ENCODE data around the gene CADPS.

The CADPS gene

DNA sequence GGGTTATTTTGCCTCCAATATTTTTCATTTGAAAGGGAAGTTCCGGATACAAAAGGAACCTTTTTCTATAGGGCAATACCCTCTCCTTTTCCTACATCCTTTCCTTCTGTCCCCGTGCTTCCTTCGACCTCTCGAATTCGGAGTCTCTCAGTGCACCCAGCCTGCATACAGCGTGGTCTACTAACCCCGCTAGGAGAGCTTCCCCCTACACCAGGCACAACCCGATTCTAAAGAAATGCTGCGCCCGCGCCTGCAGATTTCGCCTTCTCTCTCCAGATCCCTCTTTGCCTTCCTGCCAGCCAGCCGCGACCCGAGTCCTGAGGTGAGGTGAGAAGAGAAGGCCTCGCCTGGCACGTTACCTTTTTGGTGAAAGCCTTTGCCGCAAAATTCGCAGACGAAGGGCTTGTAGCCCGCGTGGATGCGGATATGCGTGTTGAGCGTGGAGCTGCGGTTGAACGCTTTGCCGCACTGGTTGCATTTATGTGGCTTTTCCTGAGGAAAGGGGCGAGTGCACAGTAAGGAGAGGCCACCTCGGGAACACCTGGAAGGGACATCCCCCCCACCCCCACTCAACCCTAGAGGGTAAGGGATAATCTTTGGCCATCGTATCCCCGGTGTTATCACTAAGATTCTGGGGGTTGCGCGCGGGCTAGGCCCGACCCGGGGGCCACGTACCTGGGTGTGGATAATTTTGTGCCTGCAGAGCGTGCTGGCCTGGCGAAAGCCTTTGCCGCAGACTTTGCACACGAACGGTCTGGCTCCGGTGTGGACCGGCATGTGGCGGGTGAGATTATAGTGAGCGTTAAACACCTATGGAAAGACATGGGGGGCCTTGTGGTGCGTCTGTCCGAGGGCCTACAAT, 504.1 kb downstream of the CADPS start:
- no peaks in the 10 kb centered on the region for H3K9me3 ChIP-seq (ENCODE audit: control insufficient read depth, insufficient read depth, low read length)
- no peak overlapping the region for H3K9ac ChIP-seq (ENCODE audit: low read depth, low read length)
- peak overlapping the region; percentile 10 for H3K4me3 ChIP-seq (ENCODE audit: low read depth, low read length)
- H3K27me3 ChIP-seq (ENCODE audit: control insufficient read depth, insufficient read depth, low read length), result peaks cover 98% of the 10 kb centered on the region
- H3K36me3 ChIP-seq (ENCODE audit: control insufficient read depth, insufficient read depth, low read length), result no peaks in the 10 kb centered on the region
- peaks cover 48% of the 10 kb centered on the region for H3K4me1 ChIP-seq (ENCODE audit: control insufficient read depth, insufficient read depth, low read length)

DNA sequence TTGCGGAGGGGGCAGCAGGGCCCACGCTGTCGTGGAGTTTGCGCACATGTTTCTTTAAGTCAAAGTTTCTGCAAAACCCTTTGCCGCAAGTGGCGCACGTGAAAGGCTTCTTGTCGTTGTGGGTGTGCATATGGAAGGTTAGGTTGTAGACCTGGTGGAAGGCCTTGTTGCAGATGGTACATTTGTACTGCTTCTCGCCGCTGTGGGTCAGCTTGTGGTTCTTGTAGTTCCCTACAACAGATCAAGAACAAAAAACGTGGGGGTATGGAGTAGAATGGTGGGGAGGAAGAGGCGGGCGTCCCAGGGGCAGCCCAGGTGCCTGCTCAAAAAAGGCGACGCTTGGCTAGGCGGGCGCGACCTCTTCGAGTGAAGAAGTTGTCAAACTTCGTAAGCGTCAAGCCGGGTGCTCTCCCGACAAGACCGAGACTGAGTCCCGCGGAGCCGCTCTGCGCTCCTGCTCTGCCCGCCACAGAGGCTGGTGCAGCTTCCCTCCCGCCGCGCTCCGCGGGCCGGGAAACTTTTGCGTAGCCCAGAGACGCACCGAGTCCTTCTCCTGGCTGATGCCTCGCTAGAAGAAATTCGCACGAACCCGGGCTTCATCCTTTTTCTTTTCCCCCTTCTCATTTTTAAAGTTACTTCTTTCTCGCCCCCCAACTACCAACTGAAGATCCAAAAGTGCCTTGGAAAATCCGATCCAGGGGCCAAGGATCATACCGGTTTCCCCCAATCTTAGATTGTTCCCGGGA, 504.9 kb downstream of the CADPS start:
- Histone ChIP-seq H3K9me3 (ENCODE audit: control insufficient read depth, insufficient read depth, low read length) (no peaks in the 10 kb centered on the region), H3K4me3 (ENCODE audit: low read depth, low read length) (peak overlapping the region; percentile 63), H3K9ac (ENCODE audit: low read depth, low read length) (no peak overlapping the region), H3K27me3 (ENCODE audit: control insufficient read depth, insufficient read depth, low read length) (peaks cover 97% of the 10 kb centered on the region), H3K36me3 (ENCODE audit: control insufficient read depth, insufficient read depth, low read length) (no peaks in the 10 kb centered on the region), H3K4me1 (ENCODE audit: control insufficient read depth, insufficient read depth, low read length) (peaks cover 42% of the 10 kb centered on the region)

DNA sequence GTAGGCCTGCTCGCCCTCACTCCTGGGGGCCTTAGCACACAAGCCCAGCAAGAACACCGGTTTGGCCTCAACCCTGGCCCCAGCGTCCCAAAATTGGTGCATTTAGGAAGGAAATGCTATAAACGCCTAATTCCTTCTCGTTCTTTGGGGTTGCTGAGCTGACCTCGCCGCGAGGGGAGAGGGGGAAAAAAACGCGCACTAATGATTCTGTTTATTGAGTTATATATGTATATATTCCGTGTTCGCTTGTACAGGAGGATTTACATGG, 505.8 kb downstream of the CADPS start:
- Histone ChIP-seq H3K9ac (ENCODE audit: low read depth, low read length) (no peak overlapping the region), H3K36me3 (ENCODE audit: control insufficient read depth, insufficient read depth, low read length) (no peaks in the 10 kb centered on the region), H3K4me3 (ENCODE audit: low read depth, low read length) (peak overlapping the region; percentile 63), H3K9me3 (ENCODE audit: control insufficient read depth, insufficient read depth, low read length) (no peaks in the 10 kb centered on the region), H3K27me3 (ENCODE audit: control insufficient read depth, insufficient read depth, low read length) (peaks cover 97% of the 10 kb centered on the region), H3K4me1 (ENCODE audit: control insufficient read depth, insufficient read depth, low read length) (peaks cover 39% of the 10 kb centered on the region)

DNA sequence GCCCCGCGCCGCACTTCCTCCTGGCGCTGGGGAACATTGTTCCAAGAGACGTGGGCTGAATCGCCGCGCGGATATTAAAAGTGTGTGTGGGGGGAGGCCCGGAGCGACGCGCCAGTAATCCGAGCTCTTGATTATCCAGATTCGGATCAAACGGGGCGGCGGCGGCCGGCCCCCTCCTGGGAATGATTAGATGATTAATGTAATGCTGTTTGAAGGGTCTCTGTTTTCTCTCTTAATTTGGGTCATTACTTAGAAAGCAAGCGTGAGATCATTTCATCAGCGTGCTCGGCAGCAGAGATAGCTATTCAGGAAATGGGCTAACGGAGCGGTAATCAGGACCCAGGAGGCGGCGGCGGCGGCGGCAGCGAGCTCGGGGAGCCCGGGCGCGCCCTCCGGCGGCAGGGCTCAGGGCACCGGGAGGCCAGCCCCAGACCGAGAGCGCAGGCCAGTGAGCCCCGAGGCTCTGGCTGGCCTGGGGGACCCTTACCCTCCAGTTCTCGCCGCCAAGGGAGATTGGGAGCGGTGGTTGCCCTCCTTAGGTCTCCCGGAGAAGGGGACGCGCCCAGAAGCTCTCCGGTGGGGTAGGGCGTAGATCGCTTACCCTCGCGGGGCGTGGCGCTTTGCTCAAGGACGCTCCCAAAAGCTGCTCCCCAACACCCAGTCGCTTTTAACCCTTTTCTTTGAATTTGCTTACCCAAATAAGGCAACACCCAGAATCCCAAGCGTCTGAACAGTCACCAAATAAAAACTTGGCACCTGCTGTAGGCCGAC, 506.3 kb downstream of the CADPS start:
- peak overlapping the region; percentile 63 for H3K4me3 ChIP-seq (ENCODE audit: low read depth, low read length)
- peaks cover 97% of the 10 kb centered on the region for H3K27me3 ChIP-seq (ENCODE audit: control insufficient read depth, insufficient read depth, low read length)
- no peaks in the 10 kb centered on the region for H3K36me3 ChIP-seq (ENCODE audit: control insufficient read depth, insufficient read depth, low read length)

DNA sequence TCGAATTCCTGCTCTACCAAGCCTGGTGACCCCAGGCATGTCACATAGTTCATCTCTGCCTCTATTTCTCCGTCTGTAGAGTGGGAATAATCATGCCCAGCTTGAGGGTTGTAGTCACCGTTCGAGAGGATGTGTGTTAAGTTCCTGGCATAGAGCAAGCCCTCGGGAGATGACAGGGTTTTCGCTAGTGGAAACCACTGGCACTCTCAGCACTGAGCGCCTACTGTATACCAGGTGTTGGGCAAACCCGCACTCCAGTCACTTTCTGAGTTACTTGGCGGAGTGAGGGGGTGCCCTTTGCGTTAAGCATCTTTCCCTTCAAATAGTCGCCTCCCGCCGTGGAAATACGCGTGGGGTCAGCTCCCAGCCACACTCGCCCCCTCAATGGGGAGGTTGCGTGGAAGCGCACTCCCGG, 506.9 kb downstream of the CADPS start:
- H3K27me3 ChIP-seq (ENCODE audit: control insufficient read depth, insufficient read depth, low read length), result peaks cover 98% of the 10 kb centered on the region
- peaks cover 35% of the 10 kb centered on the region for H3K4me1 ChIP-seq (ENCODE audit: control insufficient read depth, insufficient read depth, low read length)
- H3K9me3 ChIP-seq (ENCODE audit: control insufficient read depth, insufficient read depth, low read length), result no peaks in the 10 kb centered on the region
- no peak overlapping the region for H3K9ac ChIP-seq (ENCODE audit: low read depth, low read length)
- H3K4me3 ChIP-seq (ENCODE audit: low read depth, low read length), result peak overlapping the region; percentile 63
- H3K36me3 ChIP-seq (ENCODE audit: control insufficient read depth, insufficient read depth, low read length), result no peaks in the 10 kb centered on the region

More for the DNA sequence above, 506.3 kb downstream of the CADPS start:
- peaks cover 35% of the 10 kb centered on the region for H3K4me1 ChIP-seq (ENCODE audit: control insufficient read depth, insufficient read depth, low read length)
- no peaks in the 10 kb centered on the region for H3K9me3 ChIP-seq (ENCODE audit: control insufficient read depth, insufficient read depth, low read length)
- no peak overlapping the region for H3K9ac ChIP-seq (ENCODE audit: low read depth, low read length)

DNA sequence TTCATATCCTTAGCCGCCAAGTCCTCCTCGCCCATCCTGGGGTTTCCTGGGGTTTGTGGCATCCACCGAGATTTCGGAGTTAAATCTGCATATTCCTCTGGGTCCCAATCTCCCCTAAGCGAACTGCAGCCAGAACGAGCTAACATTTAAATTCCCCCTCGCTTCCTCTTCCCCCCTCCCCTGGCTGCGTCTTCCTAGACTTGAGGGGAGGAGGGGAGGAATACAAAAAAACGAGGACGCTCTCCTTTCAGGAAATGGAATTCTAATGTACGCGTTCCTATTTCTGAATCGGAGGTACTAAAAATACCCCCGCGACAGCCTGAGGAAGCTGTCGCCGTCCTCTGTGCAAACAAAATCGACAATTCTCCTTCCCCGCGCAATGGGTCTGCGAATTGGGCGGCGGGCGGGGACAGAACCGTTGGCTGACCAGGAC, 507.4 kb downstream of the CADPS start:
- Histone ChIP-seq H3K9me3 (ENCODE audit: control insufficient read depth, insufficient read depth, low read length) (no peaks in the 10 kb centered on the region), H3K4me1 (ENCODE audit: control insufficient read depth, insufficient read depth, low read length) (peaks cover 34% of the 10 kb centered on the region), H3K9ac (ENCODE audit: low read depth, low read length) (no peak overlapping the region), H3K27me3 (ENCODE audit: control insufficient read depth, insufficient read depth, low read length) (peaks cover 98% of the 10 kb centered on the region), H3K36me3 (ENCODE audit: control insufficient read depth, insufficient read depth, low read length) (no peaks in the 10 kb centered on the region), H3K4me3 (ENCODE audit: low read depth, low read length) (peak overlapping the region; percentile 63)

DNA sequence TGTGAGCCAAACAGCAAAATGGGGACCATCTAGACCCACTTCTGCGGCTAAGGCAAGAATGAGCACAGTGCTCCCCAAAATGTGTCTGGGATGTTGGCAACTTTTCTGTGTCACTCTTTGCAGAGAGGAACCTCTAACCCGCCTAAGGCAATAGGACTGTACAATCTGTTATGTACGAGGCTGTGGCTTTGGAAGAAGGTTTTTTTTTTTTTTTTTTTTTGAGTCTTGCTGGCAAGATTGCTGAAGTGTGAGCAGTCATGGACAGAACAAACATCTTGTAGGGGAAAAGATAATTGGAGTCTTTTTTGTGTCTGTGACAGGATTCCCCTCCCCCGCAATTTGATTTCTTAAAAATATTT, 509.1 kb downstream of the CADPS start:
- H3K9me3 ChIP-seq (ENCODE audit: control insufficient read depth, insufficient read depth, low read length), result no peaks in the 10 kb centered on the region
- peaks cover 93% of the 10 kb centered on the region for H3K27me3 ChIP-seq (ENCODE audit: control insufficient read depth, insufficient read depth, low read length)
- H3K9ac ChIP-seq (ENCODE audit: low read depth, low read length), result no peak overlapping the region

DNA sequence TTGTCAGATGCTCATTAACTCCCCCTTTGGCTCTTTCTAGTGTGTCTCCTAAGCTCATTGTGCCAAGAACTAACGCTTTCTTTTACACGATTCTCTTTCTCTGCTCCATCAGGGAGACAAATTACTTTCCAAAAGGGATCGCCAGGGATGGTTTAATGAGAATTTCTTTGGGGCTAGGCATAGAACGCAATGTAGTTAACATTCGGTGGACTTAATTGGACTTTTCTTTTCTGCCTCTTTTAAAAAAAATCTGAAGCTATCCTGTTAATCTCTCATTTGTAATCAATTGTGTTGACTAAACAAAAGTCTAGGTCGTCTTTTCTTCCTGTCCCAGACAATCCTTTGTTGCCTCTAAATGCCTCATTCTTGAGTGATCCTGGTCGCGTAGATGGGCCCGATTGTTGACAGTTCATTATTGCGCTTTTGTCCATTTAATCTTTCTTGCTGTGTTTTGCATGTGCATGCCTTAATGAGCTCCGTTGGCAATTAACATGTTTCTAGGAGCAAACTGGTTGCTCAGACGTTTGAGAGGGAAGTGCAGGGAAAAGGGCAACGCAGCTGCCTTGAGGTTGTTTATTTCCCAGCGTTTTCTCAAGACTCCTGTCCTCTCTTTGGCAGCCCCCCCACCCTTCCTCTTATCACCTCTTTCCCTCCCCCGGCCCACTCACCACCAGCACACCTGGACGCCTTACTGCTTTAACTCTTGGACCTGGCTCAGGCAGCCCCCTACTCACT, 509.7 kb downstream of the CADPS start:
- Histone ChIP-seq H3K9me3 (ENCODE audit: control insufficient read depth, insufficient read depth, low read length) (no peaks in the 10 kb centered on the region), H3K4me1 (ENCODE audit: control insufficient read depth, insufficient read depth, low read length) (peaks cover 28% of the 10 kb centered on the region), H3K36me3 (ENCODE audit: control insufficient read depth, insufficient read depth, low read length) (no peaks in the 10 kb centered on the region), H3K4me3 (ENCODE audit: low read depth, low read length) (peak overlapping the region; percentile 6), H3K9ac (ENCODE audit: low read depth, low read length) (no peak overlapping the region), H3K27me3 (ENCODE audit: control insufficient read depth, insufficient read depth, low read length) (peaks cover 93% of the 10 kb centered on the region)

More for the DNA sequence above, 509.1 kb downstream of the CADPS start:
- Histone ChIP-seq H3K36me3 (ENCODE audit: control insufficient read depth, insufficient read depth, low read length) (no peaks in the 10 kb centered on the region), H3K4me3 (ENCODE audit: low read depth, low read length) (no peak overlapping the region), H3K4me1 (ENCODE audit: control insufficient read depth, insufficient read depth, low read length) (peaks cover 31% of the 10 kb centered on the region)

DNA sequence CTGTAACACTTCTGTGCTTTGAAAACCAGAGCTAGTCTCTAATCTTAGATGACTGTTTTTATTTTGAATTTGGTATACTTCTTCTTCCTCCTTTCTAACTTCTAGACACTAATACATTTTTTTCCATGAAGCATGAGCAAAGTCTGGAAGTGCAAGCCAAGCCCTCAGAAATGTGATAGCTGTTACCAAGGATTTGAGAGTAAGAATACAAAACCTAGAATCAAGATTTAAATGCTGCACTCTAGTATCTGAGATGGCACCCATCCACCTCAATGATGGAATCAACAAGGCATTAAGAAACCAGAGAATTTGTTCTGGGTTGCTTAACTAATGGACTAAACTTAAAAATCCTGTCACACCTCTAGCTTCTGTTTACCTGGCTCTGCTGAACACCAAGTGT, 511.0 kb downstream of the CADPS start:
- Histone ChIP-seq H3K27me3 (ENCODE audit: control insufficient read depth, insufficient read depth, low read length) (peaks cover 93% of the 10 kb centered on the region), H3K9ac (ENCODE audit: low read depth, low read length) (no peak overlapping the region)

DNA sequence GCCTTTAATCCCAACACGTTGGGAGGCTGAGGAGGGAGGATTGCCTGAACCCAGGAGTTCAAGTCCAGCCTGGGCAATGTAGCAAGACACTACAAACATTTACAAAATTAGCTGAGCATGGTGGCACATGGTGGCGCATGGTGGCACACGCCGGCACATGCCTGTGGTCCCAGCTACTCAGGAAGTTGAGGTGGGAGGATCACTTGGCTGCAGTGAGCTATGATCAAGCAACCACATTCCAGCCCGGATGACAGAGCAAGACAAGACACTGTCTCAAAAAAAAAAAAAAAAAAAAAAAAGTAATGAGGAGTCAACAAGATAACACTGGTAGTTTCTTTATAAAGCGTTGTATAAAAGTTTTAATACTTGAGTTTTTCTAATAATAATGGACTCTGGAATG, 511.9 kb downstream of the CADPS start:
- H3K9ac ChIP-seq (ENCODE audit: low read depth, low read length), result no peak overlapping the region
- H3K36me3 ChIP-seq (ENCODE audit: control insufficient read depth, insufficient read depth, low read length), result no peaks in the 10 kb centered on the region
- H3K27me3 ChIP-seq (ENCODE audit: control insufficient read depth, insufficient read depth, low read length), result peaks cover 93% of the 10 kb centered on the region
- H3K4me3 ChIP-seq (ENCODE audit: low read depth, low read length), result no peak overlapping the region
- H3K4me1 ChIP-seq (ENCODE audit: control insufficient read depth, insufficient read depth, low read length), result peaks cover 24% of the 10 kb centered on the region
- H3K9me3 ChIP-seq (ENCODE audit: control insufficient read depth, insufficient read depth, low read length), result no peaks in the 10 kb centered on the region

More for the DNA sequence above, 511.0 kb downstream of the CADPS start:
- H3K9me3 ChIP-seq (ENCODE audit: control insufficient read depth, insufficient read depth, low read length), result no peaks in the 10 kb centered on the region
- peaks cover 25% of the 10 kb centered on the region for H3K4me1 ChIP-seq (ENCODE audit: control insufficient read depth, insufficient read depth, low read length)
- H3K36me3 ChIP-seq (ENCODE audit: control insufficient read depth, insufficient read depth, low read length), result no peaks in the 10 kb centered on the region
- H3K4me3 ChIP-seq (ENCODE audit: low read depth, low read length), result no peak overlapping the region

DNA sequence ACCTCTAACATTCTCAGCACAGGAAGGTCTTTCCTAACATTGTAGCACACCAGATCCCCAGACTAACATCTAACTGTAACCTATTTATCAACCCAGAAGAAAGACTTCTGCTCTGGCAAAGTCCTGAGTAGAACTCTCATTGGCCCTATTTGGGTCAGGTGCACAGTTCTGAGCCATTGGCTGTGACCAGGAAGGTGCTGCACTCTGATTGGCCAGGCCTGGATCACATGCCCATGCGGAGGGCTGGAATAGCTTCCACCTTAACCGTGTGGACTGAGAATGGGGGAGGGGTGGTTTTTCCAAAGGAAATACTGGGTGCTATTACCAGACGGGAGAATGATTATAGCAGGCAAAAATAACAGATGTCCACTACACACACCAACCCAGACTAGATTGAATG, 513.4 kb downstream of the CADPS start:
- H3K9ac ChIP-seq (ENCODE audit: low read depth, low read length), result no peak overlapping the region
- peaks cover 91% of the 10 kb centered on the region for H3K27me3 ChIP-seq (ENCODE audit: control insufficient read depth, insufficient read depth, low read length)
- no peak overlapping the region for H3K4me3 ChIP-seq (ENCODE audit: low read depth, low read length)
- no peaks in the 10 kb centered on the region for H3K9me3 ChIP-seq (ENCODE audit: control insufficient read depth, insufficient read depth, low read length)
- no peaks in the 10 kb centered on the region for H3K36me3 ChIP-seq (ENCODE audit: control insufficient read depth, insufficient read depth, low read length)
- peaks cover 12% of the 10 kb centered on the region for H3K4me1 ChIP-seq (ENCODE audit: control insufficient read depth, insufficient read depth, low read length)

Data from iPS-15b (cell line).